HepG2 (cell line): Measurements from ENCODE around the gene CCT7. TPM values are rescaled to one million over a fixed set of nuclear protein-coding genes. Genes with fewer than 3 reads are reported as not detected.

Experiments used
- GLI4 ChIP-seq: sonication (generic); formaldehyde crosslinking; IDR thresholded peaks from 2 replicates; pipeline ENCODE4 v1.5.1; 2020; ENCODE audit warnings: missing genetic modification reagents, mild to moderate bottlenecking, moderate library complexity, borderline replicate concordance
- GZF1 ChIP-seq: sonication (generic); formaldehyde crosslinking; IDR thresholded peaks from 2 replicates; pipeline ENCODE4 v1.5.1; 2020; ENCODE audit warnings: mild to moderate bottlenecking, missing genetic modification reagents
- HNF1A ChIP-seq, 2 experiments: sonication (generic) in 1 of 2; formaldehyde crosslinking in 1 of 2; IDR thresholded peaks; 2 replicates each; pipeline versions ENCODE4 v1.4.0 to v1.6.1; 2016 to 2020; ENCODE audit warnings: borderline replicate concordance in 1 of 2, low read depth in 1 of 2, mild to moderate bottlenecking in 1 of 2, missing genetic modification reagents in 1 of 2
- MTERF4 ChIP-seq: sonication (generic); formaldehyde crosslinking; IDR thresholded peaks from 2 replicates; pipeline ENCODE4 v1.8.0; 2023; ENCODE audit warnings: mild to moderate bottlenecking, missing genetic modification reagents
- NCOR1 ChIP-seq: fragments of 200-600 bp; sonication (generic); IDR thresholded peaks from 2 replicates; pipeline ENCODE4 v1.7.0; 2017; ENCODE audit warnings: antibody characterized with exemption, low read length, borderline replicate concordance
- PHF8 ChIP-seq: sonication (generic); formaldehyde crosslinking; IDR thresholded peaks from 2 replicates; pipeline ENCODE4 v1.5.0; 2020; ENCODE audit warnings: missing genetic modification reagents
- SMARCC2 ChIP-seq: fragments of 450-650 bp; IDR thresholded peaks from 2 replicates; pipeline ENCODE4 v1.6.1; 2017; ENCODE audit warnings: antibody characterized with exemption, mild to moderate bottlenecking
- TBX2 ChIP-seq: sonication (generic); formaldehyde crosslinking; IDR thresholded peaks from 2 replicates; pipeline ENCODE4 v1.5.0; 2020; ENCODE audit warnings: missing genetic modification reagents, mild to moderate bottlenecking, borderline replicate concordance
- YY1 ChIP-seq: IDR thresholded peaks from 2 replicates; pipeline ENCODE4 v1.6.1; 2011; ENCODE audit warnings: low read length, low read depth, moderate library complexity, mild to moderate bottlenecking; ENCODE audit not compliant: insufficient read depth, insufficient replicate concordance
- ZFP82 ChIP-seq: sonication (generic); formaldehyde crosslinking; IDR thresholded peaks from 2 replicates; pipeline ENCODE4 v1.5.1; 2020; ENCODE audit warnings: mild to moderate bottlenecking, missing genetic modification reagents, borderline replicate concordance
- ZNF17 ChIP-seq: sonication (generic); formaldehyde crosslinking; IDR thresholded peaks from 2 replicates; pipeline ENCODE4 v1.5.0; 2020; ENCODE audit warnings: mild to moderate bottlenecking, missing genetic modification reagents
- ZNF33B ChIP-seq: sonication (generic); formaldehyde crosslinking; IDR thresholded peaks from 2 replicates; pipeline ENCODE4 v1.5.1; 2020; ENCODE audit warnings: mild to moderate bottlenecking, missing genetic modification reagents
- ZNF777 ChIP-seq: sonication (generic); formaldehyde crosslinking; IDR thresholded peaks from 2 replicates; pipeline ENCODE4 v1.4.0; 2020; ENCODE audit warnings: missing genetic modification reagents
- ZUFSP ChIP-seq: sonication (generic); formaldehyde crosslinking; IDR thresholded peaks from 2 replicates; pipeline ENCODE4 v1.9.0; 2021; ENCODE audit warnings: missing genetic modification reagents, mild to moderate bottlenecking, borderline replicate concordance
- polyA plus RNA-seq, 8 experiments: library from polyadenylated mRNA; depleted of rRNA in 3 of 8; stranded (reverse) in 7 of 8; unstranded in 1 of 8; fragments of >200 nt; fragmentation: Illumina TruSeq in 4 of 8; extraction: Trizol in 4 of 8; gene quantifications; 2 replicates each; pipeline versions ENCODE4 v1.2.1 to v1.2.3, GENCODE V29; 2011 to 2016; ENCODE audit warnings: low read depth in 4 of 8, missing spikeins in 1 of 8, mixed read lengths in 1 of 8; ENCODE audit not compliant: insufficient read depth in 1 of 8
- total RNA-seq, 5 experiments: library from RNA; depleted of rRNA; stranded (reverse); fragments of >200 nt; fragmentation: Illumina TruSeq; extraction: Trizol; gene quantifications; 2 replicates each; pipeline ENCODE4 v1.2.3, GENCODE V29; 2016; ENCODE audit warnings: low read depth in 1 of 5
- TF ChIP-seq, protein P1 (sequence below): sonication (generic); formaldehyde crosslinking; IDR thresholded peaks from 2 replicates; pipeline ENCODE4 v1.5.0; 2020; ENCODE audit warnings: mild to moderate bottlenecking, missing genetic modification reagents
- TF ChIP-seq, protein P2 (sequence below): IDR thresholded peaks from 2 replicates; pipeline ENCODE4 v1.6.1; 2016; ENCODE audit warnings: missing compliant biosample characterization, missing genetic modification reagents, borderline replicate concordance
- TF ChIP-seq, protein P3 (sequence below): sonication (generic); formaldehyde crosslinking; IDR thresholded peaks from 2 replicates; pipeline ENCODE4 v1.8.1; 2022; ENCODE audit warnings: mild to moderate bottlenecking, missing genetic modification reagents

CCT7 gene
- total and polyA plus RNA-seq, 2 of the 13 experiments (the other 11 are each of a cell fraction or from before 2014, with no cell fraction given), result 347 to 517 TPM

DNA sequence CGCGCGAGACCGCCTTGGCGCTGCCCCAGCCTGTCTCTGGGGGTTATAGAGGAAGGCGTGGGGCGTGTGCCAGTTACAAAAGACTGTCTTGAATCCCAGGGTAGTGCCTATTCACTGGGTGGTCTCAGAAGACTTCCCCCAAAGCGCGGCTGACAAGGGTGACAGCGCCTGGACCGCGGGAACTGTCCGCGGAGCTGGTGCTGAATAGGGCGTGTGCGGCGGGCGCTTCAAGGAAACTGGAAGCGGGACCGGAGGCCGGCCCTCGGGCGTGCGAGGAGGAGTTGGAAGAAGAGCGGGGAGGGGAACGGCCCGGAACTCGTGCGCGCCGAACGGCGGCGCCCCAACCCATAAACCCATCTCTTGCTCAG, 57.0 kb downstream of the CCT7 start (continued):
- TF ChIP-seq HNF1A (IDR thresholded peaks at IDR 0.05; ENCODE audit: low read depth) (no peak), HNF1A (CRISPR knock-in tag; IDR thresholded peaks at IDR 0.05; ENCODE audit: borderline replicate concordance) (no peak), NCOR1 (no peak), ZNF33B (CRISPR knock-in tag) (peak; percentile 85; the same call in 1 of the 2 replicates), YY1 (no peak), ZNF17 (CRISPR knock-in tag) (no peak), GZF1 (CRISPR knock-in tag) (0 out of 2 replicates have a peak, but pooled peaks have one; percentile 72), ZNF777 (CRISPR knock-in tag) (no peak; the same call in 1 of the 2 replicates), MTERF4 (CRISPR knock-in tag) (0 out of 2 replicates have a peak, but pooled peaks have one; percentile 63), SMARCC2 (no peak), ZUFSP (CRISPR knock-in tag) (no peak), TBX2 (CRISPR knock-in tag) (0 out of 2 replicates have a peak, but pooled peaks have one; percentile 35), PHF8 (CRISPR knock-in tag) (no peak), GLI4 (CRISPR knock-in tag) (no peak; the same call in 1 of the 2 replicates), ZFP82 (CRISPR knock-in tag) (no peak)
- TF ChIP-seq, protein P1, sequence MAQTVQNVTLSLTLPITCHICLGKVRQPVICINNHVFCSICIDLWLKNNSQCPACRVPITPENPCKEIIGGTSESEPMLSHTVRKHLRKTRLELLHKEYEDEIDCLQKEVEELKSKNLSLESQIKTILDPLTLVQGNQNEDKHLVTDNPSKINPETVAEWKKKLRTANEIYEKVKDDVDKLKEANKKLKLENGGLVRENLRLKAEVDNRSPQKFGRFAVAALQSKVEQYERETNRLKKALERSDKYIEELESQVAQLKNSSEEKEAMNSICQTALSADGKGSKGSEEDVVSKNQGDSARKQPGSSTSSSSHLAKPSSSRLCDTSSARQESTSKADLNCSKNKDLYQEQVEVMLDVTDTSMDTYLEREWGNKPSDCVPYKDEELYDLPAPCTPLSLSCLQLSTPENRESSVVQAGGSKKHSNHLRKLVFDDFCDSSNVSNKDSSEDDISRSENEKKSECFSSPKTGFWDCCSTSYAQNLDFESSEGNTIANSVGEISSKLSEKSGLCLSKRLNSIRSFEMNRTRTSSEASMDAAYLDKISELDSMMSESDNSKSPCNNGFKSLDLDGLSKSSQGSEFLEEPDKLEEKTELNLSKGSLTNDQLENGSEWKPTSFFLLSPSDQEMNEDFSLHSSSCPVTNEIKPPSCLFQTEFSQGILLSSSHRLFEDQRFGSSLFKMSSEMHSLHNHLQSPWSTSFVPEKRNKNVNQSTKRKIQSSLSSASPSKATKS (CRISPR knock-in tag), result no peak
- TF ChIP-seq, protein P2, sequence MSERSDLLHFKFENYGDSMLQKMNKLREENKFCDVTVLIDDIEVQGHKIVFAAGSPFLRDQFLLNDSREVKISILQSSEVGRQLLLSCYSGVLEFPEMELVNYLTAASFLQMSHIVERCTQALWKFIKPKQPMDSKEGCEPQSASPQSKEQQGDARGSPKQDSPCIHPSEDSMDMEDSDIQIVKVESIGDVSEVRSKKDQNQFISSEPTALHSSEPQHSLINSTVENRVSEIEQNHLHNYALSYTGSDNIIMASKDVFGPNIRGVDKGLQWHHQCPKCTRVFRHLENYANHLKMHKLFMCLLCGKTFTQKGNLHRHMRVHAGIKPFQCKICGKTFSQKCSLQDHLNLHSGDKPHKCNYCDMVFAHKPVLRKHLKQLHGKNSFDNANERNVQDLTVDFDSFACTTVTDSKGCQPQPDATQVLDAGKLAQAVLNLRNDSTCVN (CRISPR knock-in tag), result peak; percentile 75; the same call in 1 of the 2 replicates
- TF ChIP-seq, protein P3, sequence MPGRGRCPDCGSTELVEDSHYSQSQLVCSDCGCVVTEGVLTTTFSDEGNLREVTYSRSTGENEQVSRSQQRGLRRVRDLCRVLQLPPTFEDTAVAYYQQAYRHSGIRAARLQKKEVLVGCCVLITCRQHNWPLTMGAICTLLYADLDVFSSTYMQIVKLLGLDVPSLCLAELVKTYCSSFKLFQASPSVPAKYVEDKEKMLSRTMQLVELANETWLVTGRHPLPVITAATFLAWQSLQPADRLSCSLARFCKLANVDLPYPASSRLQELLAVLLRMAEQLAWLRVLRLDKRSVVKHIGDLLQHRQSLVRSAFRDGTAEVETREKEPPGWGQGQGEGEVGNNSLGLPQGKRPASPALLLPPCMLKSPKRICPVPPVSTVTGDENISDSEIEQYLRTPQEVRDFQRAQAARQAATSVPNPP (CRISPR knock-in tag), result 0 out of 2 replicates have a peak, but pooled peaks have one; percentile 25
